GM18907 (cell line): Measurements from ENCODE around the gene OVOL3.
"Not testable (repeated sequence)": the region's sequence is repeated elsewhere in the genome, so short reads cannot be mapped to it uniquely, and the experiment has no call there.

ENCODE experiments used
- ATAC-seq: cut with Tn5 transposase; IDR thresholded peaks from one replicate; pipeline ENCODE4 v1.9.1; 2021; ENCODE audit warnings: mild to moderate bottlenecking, moderate library complexity; ENCODE audit not compliant: unreplicated experiment

OVOL3 gene

GRCh38 chr19:36125557-36125956 lies 14.6 kb downstream of the OVOL3 start:
- no peak for ATAC-seq

GRCh38 chr19:36128392-36128736 lies 17.4 kb downstream of the OVOL3 start:
- ATAC-seq, result peak; percentile 16

- ATAC-seq, result not testable (repeated sequence)
Measured at GRCh38 chr19:36131221-36131620, 20.3 kb downstream of the OVOL3 start.

- not testable (repeated sequence) for ATAC-seq
Measured at GRCh38 chr19:36134867-36135266, 23.9 kb downstream of the OVOL3 start.

GRCh38 chr19:36136964-36137686 lies 26.2 kb downstream of the OVOL3 start:
- ATAC-seq, result no peak

- ATAC-seq, result no peak
Measured at GRCh38 chr19:36139120-36139472, 28.2 kb downstream of the OVOL3 start.

GRCh38 chr19:36139473-36140303 lies 28.7 kb downstream of the OVOL3 start, which contains the start of gene CAPNS1:
TSS of gene CAPNS1 (plus strand) at chr19:36140066. CDS start at chr19:36141012, 946 bp downstream.
- ATAC-seq, result peak; percentile 85

- peak; percentile 11 for ATAC-seq
Measured at GRCh38 chr19:36140304-36141038, 29.5 kb downstream of the OVOL3 start.

GRCh38 chr19:36141039-36141927 lies 30.3 kb downstream of the OVOL3 start:
- peak; percentile 44 for ATAC-seq

GRCh38 chr19:36142046-36142445 lies 31.1 kb downstream of the OVOL3 start:
- ATAC-seq, result no peak

GRCh38 chr19:36142496-36142895 lies 31.6 kb downstream of the OVOL3 start:
- no peak for ATAC-seq

- ATAC-seq, result no peak
Measured at GRCh38 chr19:36144624-36145023, 33.7 kb downstream of the OVOL3 start.

- ATAC-seq, result no peak
Measured at GRCh38 chr19:36149673-36150406, 38.9 kb downstream of the OVOL3 start.

GRCh38 chr19:36150586-36150985 lies 39.6 kb downstream of the OVOL3 start:
- no peak for ATAC-seq

GRCh38 chr19:36151144-36152018 lies 40.4 kb downstream of the OVOL3 start:
- ATAC-seq, result no peak

- ATAC-seq, result no peak
Measured at GRCh38 chr19:36152019-36152351, 41.0 kb downstream of the OVOL3 start.

- ATAC-seq, result no peak
Measured at GRCh38 chr19:36152352-36153091, 41.6 kb downstream of the OVOL3 start, which contains the start of gene COX7A1. TSS of gene COX7A1 (minus strand) at chr19:36152447. CDS start at chr19:36152407, 40 bp downstream.

GRCh38 chr19:36153126-36153525 lies 42.2 kb downstream of the OVOL3 start:
- ATAC-seq, result no peak
